A673 (cell line): ENCODE measurements around the gene ENDOD1. TPM values are rescaled to one million over a fixed set of nuclear protein-coding genes. Genes with fewer than 3 reads are reported as not detected.

ENCODE experiments used
- BruUV-seq: library from RNA; stranded (reverse); fragments of 400-500 nt; replicated peaks from 2 replicates; lab custom pipeline; 2021; lab: Mats Ljungman, UMichigan
- CTCF ChIA-PET: fragments of 300-600 bp; sonication (Branson Sonifier 250); formaldehyde crosslinking; loops from one replicate; lab custom pipeline; 2022; ENCODE audit warnings: antibody characterized with exemption; lab: Charles Lee
- POLR2A ChIA-PET: fragments of 300-600 bp; sonication (Branson Sonifier 250); formaldehyde crosslinking; loops from one replicate; lab custom pipeline; 2022; ENCODE audit warnings: antibody characterized with exemption; ENCODE audit not compliant: low non-redundant PET; lab: Charles Lee
- DNase-seq: peaks from one replicate; pipeline ENCODE4 v3.0.0-alpha.2; 2015; ENCODE audit warnings: low spot score
- H3K27ac ChIP-seq: fragments of 200-600 bp; sonication (generic); 2 replicates; pipeline ENCODE4 v1.5.1; 2016; ENCODE audit warnings: mixed run types, low read depth, mild to moderate bottlenecking, mixed read lengths, antibody characterized with exemption, low read length; ENCODE audit not compliant: poor library complexity, severe bottlenecking
- H3K27me3 ChIP-seq: fragments of 200-600 bp; sonication (generic); replicated peaks from 2 replicates; pipeline ENCODE4 v1.6.1; 2017; ENCODE audit warnings: mixed run types, low read depth, mild to moderate bottlenecking, mixed read lengths, antibody characterized with exemption, low read length; ENCODE audit not compliant: insufficient read depth, poor library complexity
- H3K36me3 ChIP-seq: fragments of 200-600 bp; sonication (generic); 2 replicates; pipeline ENCODE4 v1.6.1; 2016; ENCODE audit warnings: mixed run types, mild to moderate bottlenecking, mixed read lengths, antibody characterized with exemption, low read length; ENCODE audit not compliant: insufficient read depth, poor library complexity, severe bottlenecking
- H3K4me1 ChIP-seq: fragments of 200-600 bp; sonication (generic); 2 replicates; pipeline ENCODE4 v1.6.1; 2017; ENCODE audit warnings: mixed run types, mild to moderate bottlenecking, mixed read lengths, antibody characterized with exemption, low read length; ENCODE audit not compliant: insufficient read depth, poor library complexity, severe bottlenecking
- H3K4me3 ChIP-seq: fragments of 200-600 bp; sonication (generic); 2 replicates; pipeline ENCODE4 v1.5.1; 2016; ENCODE audit warnings: low read depth, mixed run types, mild to moderate bottlenecking, mixed read lengths, low read length; ENCODE audit not compliant: poor library complexity, severe bottlenecking
- H3K9me3 ChIP-seq: fragments of 200-600 bp; sonication (generic); 2 replicates; pipeline ENCODE4 v1.6.1; 2016; ENCODE audit warnings: mixed run types, low read depth, mild to moderate bottlenecking, mixed read lengths, antibody characterized with exemption, low read length; ENCODE audit not compliant: poor library complexity, severe bottlenecking
- EZH2 ChIP-seq: fragments of 200-600 bp; sonication (generic); IDR thresholded peaks from 2 replicates; pipeline ENCODE4 v1.6.1; 2017; ENCODE audit warnings: borderline replicate concordance, low read depth, mild to moderate bottlenecking, mixed read lengths, antibody characterized with exemption, low read length; ENCODE audit not compliant: poor library complexity, severe bottlenecking
- intact Hi-C: fragments of 100-400 bp; cut with micrococcal nuclease; formaldehyde crosslinking; loops from one replicate; pipeline ENCODE4 v1.10.0; 2022; ENCODE audit not compliant: unreplicated experiment
- total RNA-seq: library from RNA; stranded (reverse); gene quantifications from 2 replicates; pipeline ENCODE4 v1.2.3, GENCODE V29; 2021
- TF ChIP-seq, protein P1 (sequence below): fragments of 300-800, 200-600 bp; sonication (generic); conservative IDR thresholded peaks from 2 replicates; pipeline ENCODE4 v1.5.1; 2017; ENCODE audit warnings: low read depth, mild to moderate bottlenecking, antibody characterized with exemption, low read length, moderate library complexity, mixed read lengths

The ENDOD1 gene
- total RNA-seq, 1 experiment from 2014 or later: 7.3 TPM

DNA sequence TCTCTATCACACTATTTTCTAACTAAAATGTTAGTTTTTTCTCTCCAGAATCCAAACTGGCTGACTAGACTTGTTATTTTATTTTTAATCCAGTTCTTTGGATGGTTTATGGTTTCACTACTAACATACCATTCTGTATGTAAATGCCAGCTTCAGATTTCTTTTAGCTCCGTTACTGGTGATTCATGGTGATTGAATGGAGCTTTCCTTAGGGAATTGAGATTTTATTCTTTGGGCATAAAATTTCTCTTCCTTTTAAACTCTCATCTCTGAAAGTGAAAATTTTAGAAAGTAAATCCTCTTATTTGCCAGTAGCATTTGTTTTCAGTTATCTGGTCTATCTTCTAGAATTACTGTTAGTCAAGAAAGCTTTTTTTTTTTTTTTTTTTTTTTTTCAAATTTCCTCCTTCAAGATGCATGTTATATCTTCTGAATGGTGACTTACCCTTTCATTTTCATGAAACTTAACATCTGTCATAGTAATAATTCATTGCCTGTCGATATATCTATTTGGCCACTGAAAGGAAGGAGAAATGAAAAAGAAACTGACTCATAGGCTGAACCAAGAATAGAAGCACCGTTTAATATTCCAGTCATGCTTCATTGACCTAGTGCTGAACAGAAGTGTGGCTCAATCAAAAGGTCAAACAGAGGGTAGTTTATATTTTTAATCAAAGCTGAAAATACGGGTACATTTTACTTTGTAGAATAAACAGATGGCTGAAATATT is 6.4 kb downstream of the ENDOD1 start:
- no peaks in the 10 kb centered on the region for H3K27me3 ChIP-seq
- no peak overlapping the region for H3K27ac ChIP-seq
- no peaks in the 10 kb centered on the region for H3K36me3 ChIP-seq
- CTCF ChIA-PET: interaction anchor here (0.6 kb wide), 1 partner anchor 820 kb away, joined by 3 read pairs; no protein-coding TSS in a partner anchor
- no TSS peak for BruUV-seq
- intact Hi-C loops: no loop called here
- peak; percentile 74 for DNase-seq
- H3K4me1 ChIP-seq: peaks cover 13% of the 10 kb centered on the region
- TF ChIP-seq, protein P1, sequence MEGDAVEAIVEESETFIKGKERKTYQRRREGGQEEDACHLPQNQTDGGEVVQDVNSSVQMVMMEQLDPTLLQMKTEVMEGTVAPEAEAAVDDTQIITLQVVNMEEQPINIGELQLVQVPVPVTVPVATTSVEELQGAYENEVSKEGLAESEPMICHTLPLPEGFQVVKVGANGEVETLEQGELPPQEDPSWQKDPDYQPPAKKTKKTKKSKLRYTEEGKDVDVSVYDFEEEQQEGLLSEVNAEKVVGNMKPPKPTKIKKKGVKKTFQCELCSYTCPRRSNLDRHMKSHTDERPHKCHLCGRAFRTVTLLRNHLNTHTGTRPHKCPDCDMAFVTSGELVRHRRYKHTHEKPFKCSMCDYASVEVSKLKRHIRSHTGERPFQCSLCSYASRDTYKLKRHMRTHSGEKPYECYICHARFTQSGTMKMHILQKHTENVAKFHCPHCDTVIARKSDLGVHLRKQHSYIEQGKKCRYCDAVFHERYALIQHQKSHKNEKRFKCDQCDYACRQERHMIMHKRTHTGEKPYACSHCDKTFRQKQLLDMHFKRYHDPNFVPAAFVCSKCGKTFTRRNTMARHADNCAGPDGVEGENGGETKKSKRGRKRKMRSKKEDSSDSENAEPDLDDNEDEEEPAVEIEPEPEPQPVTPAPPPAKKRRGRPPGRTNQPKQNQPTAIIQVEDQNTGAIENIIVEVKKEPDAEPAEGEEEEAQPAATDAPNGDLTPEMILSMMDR: no peak
- no peak for TF ChIP-seq EZH2
- POLR2A ChIA-PET: interaction anchor here (0.7 kb wide), 1 partner anchor 327 kb away, joined by 3 read pairs; no protein-coding TSS in a partner anchor
- H3K9me3 ChIP-seq: no peaks in the 10 kb centered on the region
- no peak overlapping the region for H3K4me3 ChIP-seq

DNA sequence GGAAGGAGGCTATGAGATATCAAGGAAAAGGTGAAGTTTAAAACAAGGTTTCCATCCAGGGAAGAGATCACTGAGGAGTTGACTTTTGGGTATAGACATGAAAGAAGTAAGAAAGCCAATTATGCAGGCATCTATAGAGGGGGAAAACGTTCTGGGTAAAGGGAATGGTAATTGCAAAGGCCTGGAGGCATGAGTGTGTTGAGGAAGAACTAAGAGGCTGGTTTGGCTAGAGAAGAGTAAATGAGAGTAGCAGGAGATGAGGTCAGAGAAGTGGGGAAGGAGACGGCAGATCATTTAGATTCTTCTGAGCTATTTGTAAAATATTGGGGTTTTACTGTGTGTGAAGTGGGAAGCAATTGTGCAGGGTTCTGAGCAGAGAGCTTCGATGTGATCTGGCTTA is 7.6 kb downstream of the ENDOD1 start:
- Histone ChIP-seq H3K27me3 (no peaks in the 10 kb centered on the region), H3K27ac (no peak overlapping the region), H3K9me3 (no peaks in the 10 kb centered on the region), H3K4me1 (peaks cover 13% of the 10 kb centered on the region), H3K36me3 (no peaks in the 10 kb centered on the region), H3K4me3 (no peak overlapping the region)
- no peak for DNase-seq
- POLR2A ChIA-PET: no interaction called here
- CTCF ChIA-PET: no interaction called here
- TF ChIP-seq, protein P1: no peak
- no peak for TF ChIP-seq EZH2
- no TSS peak for BruUV-seq
- intact Hi-C loops: no loop called here

DNA sequence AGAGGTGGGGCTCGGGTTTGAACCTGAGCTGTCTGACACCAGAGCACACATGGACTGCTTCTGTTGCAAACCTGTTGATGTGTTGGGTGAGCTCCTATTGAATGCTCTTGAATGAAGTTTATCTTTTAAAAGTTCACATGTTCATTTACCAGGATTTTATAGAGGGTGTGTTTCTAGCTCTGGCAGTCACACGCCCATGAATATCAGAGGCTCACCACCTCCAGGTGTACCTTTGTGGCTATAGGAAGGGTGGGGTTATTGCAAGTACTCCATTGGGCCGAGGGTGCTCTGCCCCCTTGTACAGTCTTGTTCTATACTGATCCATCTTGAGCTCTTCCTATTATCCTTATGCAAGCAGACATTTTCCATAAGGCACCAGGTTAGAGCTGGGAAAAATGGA is 9.2 kb downstream of the ENDOD1 start:
- Histone ChIP-seq H3K27ac (no peak overlapping the region), H3K36me3 (no peaks in the 10 kb centered on the region), H3K27me3 (no peaks in the 10 kb centered on the region), H3K9me3 (no peaks in the 10 kb centered on the region), H3K4me3 (no peak overlapping the region), H3K4me1 (peaks cover 10% of the 10 kb centered on the region)
- POLR2A ChIA-PET: interaction anchor here (0.6 kb wide), 1 partner anchor 360 kb away, joined by 3 read pairs; no protein-coding TSS in a partner anchor
- intact Hi-C loops: no loop called here
- no TSS peak for BruUV-seq
- no peak for DNase-seq
- CTCF ChIA-PET: no interaction called here
- TF ChIP-seq, protein P1: no peak
- no peak for TF ChIP-seq EZH2
